Adrenal gland (tissue), 5 donors: ENCODE results near the gene SRGAP1.

Source experiments
- CTCF ChIP-seq, 6 experiments: fragments of 450-650 bp in 4 of 6; fragments of 200-600 bp in 2 of 6; sonication (generic) in 1 of 6; IDR thresholded peaks; 1 replicate in 5 of 6; 2 replicates in 1 of 6; pipeline versions ENCODE4 v1.5.1 to v1.8.0; 2016 to 2021; ENCODE audit warnings: antibody characterized with exemption in 6 of 6, mild to moderate bottlenecking in 2 of 6, moderate library complexity in 1 of 6
- POLR2A ChIP-seq, 2 donors: fragments of 450-650 bp; IDR thresholded peaks; one replicate each; pipeline ENCODE4 v1.6.1; 2017; ENCODE audit warnings: antibody characterized with exemption in 2 of 2, mild to moderate bottlenecking in 2 of 2, moderate library complexity in 1 of 2
- donor health status: DM: no; HTN: no; CAD: no.

DNA sequence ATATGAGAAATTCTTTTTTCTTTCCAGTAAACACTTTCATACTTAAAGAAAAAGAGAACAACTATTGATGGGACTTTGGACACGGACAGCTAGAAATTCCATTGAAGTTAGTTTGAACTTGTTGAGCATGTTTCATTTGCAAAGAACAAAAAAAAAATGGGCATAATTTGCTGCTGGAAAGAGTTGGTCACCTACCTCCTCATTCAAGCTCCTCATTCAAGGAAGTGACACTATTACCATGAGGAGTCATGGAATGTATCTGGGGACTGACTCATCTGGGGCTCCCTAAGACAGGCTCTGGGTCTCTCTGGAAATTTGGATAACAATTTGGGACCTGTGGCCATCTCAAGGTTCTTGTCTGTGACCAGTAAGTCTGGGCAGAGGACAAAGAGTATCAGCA is 327.2 kb downstream of the SRGAP1 start:
- TF ChIP-seq CTCF (IDR thresholded peaks at IDR 0.05) (no peak), POLR2A (IDR thresholded peaks at IDR 0.05) (no peak)
